Measurements from ENCODE around the gene PLCG2.

PLCG2 gene

GRCh38 chr16:81951564-81951963 lies 172.5 kb downstream of the PLCG2 start:
- TF ChIP-seq EP300 (IDR thresholded peaks at IDR 0.05; ENCODE audit: borderline replicate concordance) (no peak), TEAD4 (IDR thresholded peaks at IDR 0.05) (no peak), TCF12 (IDR thresholded peaks at IDR 0.05; ENCODE audit: low read depth) (no peak), EGR1 (IDR thresholded peaks at IDR 0.05) (no peak), FOXM1 (IDR thresholded peaks at IDR 0.05; ENCODE audit: borderline replicate concordance, low read depth) (no peak), MAX (IDR thresholded peaks at IDR 0.05) (no peak), ZBTB7A (IDR thresholded peaks at IDR 0.05; ENCODE audit: low read depth) (no peak), NFIC (IDR thresholded peaks at IDR 0.05) (no peak)

- TF ChIP-seq YY1 (IDR thresholded peaks at IDR 0.05; ENCODE audit: low read depth), result no peak
- no peak for TF ChIP-seq TCF12 (IDR thresholded peaks at IDR 0.05; ENCODE audit: low read depth)
- no peak for TF ChIP-seq FOXM1 (IDR thresholded peaks at IDR 0.05; ENCODE audit: borderline replicate concordance, low read depth)
- no peak for TF ChIP-seq EGR1 (IDR thresholded peaks at IDR 0.05)
- TF ChIP-seq CEBPB (IDR thresholded peaks at IDR 0.05), result peak; percentile 37; the same call in 1 of the 2 replicates
- no peak for TF ChIP-seq CREB1 (IDR thresholded peaks at IDR 0.05; ENCODE audit: low read depth)
- no peak for TF ChIP-seq TEAD4 (IDR thresholded peaks at IDR 0.05)
Observed at GRCh38 chr16:81956213-81956948, 177.3 kb downstream of the PLCG2 start.

GRCh38 chr16:81964808-81965207 lies 185.7 kb downstream of the PLCG2 start:
- TF ChIP-seq REST (IDR thresholded peaks at IDR 0.05; ENCODE audit: low read depth) (no peak), CREB1 (IDR thresholded peaks at IDR 0.05; ENCODE audit: low read depth) (no peak), NFIC (IDR thresholded peaks at IDR 0.05) (no peak), MAX (IDR thresholded peaks at IDR 0.05) (no peak), EGR1 (IDR thresholded peaks at IDR 0.05) (no peak), TCF12 (IDR thresholded peaks at IDR 0.05; ENCODE audit: low read depth) (no peak), RAD21 (IDR thresholded peaks at IDR 0.05; ENCODE audit: low read depth) (no peak), USF1 (IDR thresholded peaks at IDR 0.05) (no peak), TEAD4 (IDR thresholded peaks at IDR 0.05) (no peak), YY1 (IDR thresholded peaks at IDR 0.05; ENCODE audit: low read depth) (no peak), ZBTB7A (IDR thresholded peaks at IDR 0.05; ENCODE audit: low read depth) (no peak), TAF1 (IDR thresholded peaks at IDR 0.05; ENCODE audit: low read depth) (no peak), FOXM1 (IDR thresholded peaks at IDR 0.05; ENCODE audit: borderline replicate concordance, low read depth) (no peak), CEBPB (IDR thresholded peaks at IDR 0.05) (no peak), EP300 (IDR thresholded peaks at IDR 0.05; ENCODE audit: borderline replicate concordance) (no peak)

GRCh38 chr16:81967358-81967757 lies 188.3 kb downstream of the PLCG2 start:
- TF ChIP-seq REST (IDR thresholded peaks at IDR 0.05; ENCODE audit: low read depth) (no peak), MAX (IDR thresholded peaks at IDR 0.05) (no peak), USF1 (IDR thresholded peaks at IDR 0.05) (no peak), TCF12 (IDR thresholded peaks at IDR 0.05; ENCODE audit: low read depth) (no peak), FOXM1 (IDR thresholded peaks at IDR 0.05; ENCODE audit: borderline replicate concordance, low read depth) (no peak), EP300 (IDR thresholded peaks at IDR 0.05; ENCODE audit: borderline replicate concordance) (no peak), YY1 (IDR thresholded peaks at IDR 0.05; ENCODE audit: low read depth) (no peak), CREB1 (IDR thresholded peaks at IDR 0.05; ENCODE audit: low read depth) (no peak), CEBPB (IDR thresholded peaks at IDR 0.05) (no peak), EGR1 (IDR thresholded peaks at IDR 0.05) (no peak), NFIC (IDR thresholded peaks at IDR 0.05) (no peak), TAF1 (IDR thresholded peaks at IDR 0.05; ENCODE audit: low read depth) (no peak)

GRCh38 chr16:81971853-81972252 lies 192.8 kb downstream of the PLCG2 start:
- TF ChIP-seq RAD21 (IDR thresholded peaks at IDR 0.05; ENCODE audit: low read depth), result no peak
- no peak for TF ChIP-seq CEBPB (IDR thresholded peaks at IDR 0.05)

- TF ChIP-seq EGR1 (IDR thresholded peaks at IDR 0.05) (no peak), YY1 (IDR thresholded peaks at IDR 0.05; ENCODE audit: low read depth) (no peak), TEAD4 (IDR thresholded peaks at IDR 0.05) (no peak), TCF12 (IDR thresholded peaks at IDR 0.05; ENCODE audit: low read depth) (no peak), FOXM1 (IDR thresholded peaks at IDR 0.05; ENCODE audit: borderline replicate concordance, low read depth) (no peak), ZBTB7A (IDR thresholded peaks at IDR 0.05; ENCODE audit: low read depth) (no peak), NFIC (IDR thresholded peaks at IDR 0.05) (no peak), CEBPB (IDR thresholded peaks at IDR 0.05) (no peak), RAD21 (IDR thresholded peaks at IDR 0.05; ENCODE audit: low read depth) (no peak), REST (IDR thresholded peaks at IDR 0.05; ENCODE audit: low read depth) (no peak), USF1 (IDR thresholded peaks at IDR 0.05) (no peak), MAX (IDR thresholded peaks at IDR 0.05) (no peak), CREB1 (IDR thresholded peaks at IDR 0.05; ENCODE audit: low read depth) (no peak)
Observed at GRCh38 chr16:81973737-81974136, 194.6 kb downstream of the PLCG2 start.
